ENCODE data around the gene PRDM16.

PRDM16 gene

GRCh38 chr1:3433596-3434320, 364.8 kb downstream of the PRDM16 start:
- H3K27me3 ChIP-seq (ENCODE audit: control insufficient read depth, insufficient read depth, low read length) = peaks cover 6% of the 10 kb centered on the region
- H3K27ac ChIP-seq (ENCODE audit: low read depth, low read length) = no peak overlapping the region
- H3K36me3 ChIP-seq (ENCODE audit: control insufficient read depth, insufficient read depth, low read length) = no peaks in the 10 kb centered on the region
- H3K4me1 ChIP-seq (ENCODE audit: control insufficient read depth, insufficient read depth, low read length) = no peaks in the 10 kb centered on the region
- H3K9ac ChIP-seq (ENCODE audit: low read length) = no peak overlapping the region
- no peak overlapping the region for H3K4me3 ChIP-seq (ENCODE audit: low read length)

GRCh38 chr1:3434406-3435110, 365.6 kb downstream of the PRDM16 start:
- Histone ChIP-seq H3K4me3 (ENCODE audit: low read length) (no peak overlapping the region), H3K9ac (ENCODE audit: low read length) (no peak overlapping the region), H3K4me1 (ENCODE audit: control insufficient read depth, insufficient read depth, low read length) (no peaks in the 10 kb centered on the region), H3K27me3 (ENCODE audit: control insufficient read depth, insufficient read depth, low read length) (peaks cover 6% of the 10 kb centered on the region), H3K36me3 (ENCODE audit: control insufficient read depth, insufficient read depth, low read length) (no peaks in the 10 kb centered on the region), H3K27ac (ENCODE audit: low read depth, low read length) (no peak overlapping the region)

DNA sequence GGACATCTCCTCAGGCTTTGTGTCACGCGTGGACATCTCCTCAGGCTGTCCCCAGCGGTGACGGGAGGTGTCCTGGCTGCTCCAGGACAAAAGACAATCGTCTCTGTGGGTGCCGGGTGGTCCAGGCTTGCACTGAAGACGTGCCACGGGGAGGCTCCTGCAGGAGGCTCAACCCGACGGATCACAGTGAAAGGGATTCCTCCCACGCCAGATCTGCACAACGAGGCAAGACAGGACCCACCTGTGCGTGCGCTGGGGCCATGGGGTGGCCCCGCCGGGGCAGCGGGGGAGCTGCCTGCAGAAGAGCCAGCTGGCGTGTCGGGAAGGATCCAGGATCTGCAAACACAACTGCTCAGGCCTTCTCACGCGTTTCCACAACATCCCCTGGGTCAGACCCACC, 366.7 kb downstream of the PRDM16 start:
- no peak overlapping the region for H3K27ac ChIP-seq (ENCODE audit: low read depth, low read length)
- no peak overlapping the region for H3K4me3 ChIP-seq (ENCODE audit: low read length)
- H3K9ac ChIP-seq (ENCODE audit: low read length) = no peak overlapping the region
- H3K36me3 ChIP-seq (ENCODE audit: control insufficient read depth, insufficient read depth, low read length) = no peaks in the 10 kb centered on the region
- no peaks in the 10 kb centered on the region for H3K4me1 ChIP-seq (ENCODE audit: control insufficient read depth, insufficient read depth, low read length)
- H3K27me3 ChIP-seq (ENCODE audit: control insufficient read depth, insufficient read depth, low read length) = peaks cover 6% of the 10 kb centered on the region

DNA sequence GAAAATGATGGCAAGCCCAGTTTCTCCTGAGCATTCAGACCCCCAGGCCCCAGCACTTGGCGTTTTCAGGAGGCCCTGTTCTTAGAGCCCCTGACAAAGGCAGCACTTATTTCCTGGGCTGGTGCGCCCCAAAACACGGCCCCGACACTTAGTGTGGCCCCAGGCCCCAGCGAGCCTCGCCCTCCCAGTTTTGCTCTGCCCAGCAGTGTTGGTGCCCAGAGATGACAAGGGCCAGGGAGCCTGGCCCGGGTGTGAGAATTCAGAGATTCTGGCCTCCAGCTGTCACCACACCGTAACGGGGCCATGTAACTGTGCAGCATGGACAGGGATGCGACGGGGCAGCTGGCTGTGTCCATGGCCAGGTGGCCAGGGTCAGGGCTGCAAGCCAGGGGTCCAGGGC, 367.4 kb downstream of the PRDM16 start:
- Histone ChIP-seq H3K27me3 (ENCODE audit: control insufficient read depth, insufficient read depth, low read length) (peaks cover 6% of the 10 kb centered on the region), H3K9ac (ENCODE audit: low read length) (no peak overlapping the region), H3K36me3 (ENCODE audit: control insufficient read depth, insufficient read depth, low read length) (no peaks in the 10 kb centered on the region), H3K4me1 (ENCODE audit: control insufficient read depth, insufficient read depth, low read length) (no peaks in the 10 kb centered on the region), H3K4me3 (ENCODE audit: low read length) (no peak overlapping the region), H3K27ac (ENCODE audit: low read depth, low read length) (no peak overlapping the region)

DNA sequence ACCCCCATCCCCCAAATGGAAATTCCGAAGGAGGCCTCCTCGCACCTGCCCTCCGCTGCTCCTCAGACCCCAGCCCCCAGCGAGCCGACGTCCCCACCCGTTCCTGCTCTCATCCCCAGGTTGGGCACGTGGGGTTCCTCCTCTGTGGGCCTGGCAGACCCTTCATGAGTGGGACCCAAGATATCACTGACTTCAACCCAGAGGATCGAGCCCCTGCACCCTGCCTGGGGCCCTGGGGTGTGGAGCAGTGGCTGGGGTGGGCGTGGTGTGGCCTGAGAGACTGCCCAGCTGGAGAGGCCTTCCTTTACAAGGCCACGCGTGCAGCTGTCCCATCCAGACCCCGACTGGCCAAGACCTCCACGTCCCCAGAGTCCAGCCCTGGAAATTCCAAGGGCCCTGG, 367.9 kb downstream of the PRDM16 start:
- Histone ChIP-seq H3K27ac (ENCODE audit: low read depth, low read length) (no peak overlapping the region), H3K36me3 (ENCODE audit: control insufficient read depth, insufficient read depth, low read length) (no peaks in the 10 kb centered on the region), H3K9ac (ENCODE audit: low read length) (no peak overlapping the region), H3K27me3 (ENCODE audit: control insufficient read depth, insufficient read depth, low read length) (peaks cover 4% of the 10 kb centered on the region), H3K4me3 (ENCODE audit: low read length) (no peak overlapping the region), H3K4me1 (ENCODE audit: control insufficient read depth, insufficient read depth, low read length) (no peaks in the 10 kb centered on the region)

- Histone ChIP-seq H3K27me3 (ENCODE audit: control insufficient read depth, insufficient read depth, low read length) (peaks cover 4% of the 10 kb centered on the region), H3K36me3 (ENCODE audit: control insufficient read depth, insufficient read depth, low read length) (no peaks in the 10 kb centered on the region), H3K4me3 (ENCODE audit: low read length) (no peak overlapping the region), H3K9ac (ENCODE audit: low read length) (no peak overlapping the region), H3K27ac (ENCODE audit: low read depth, low read length) (no peak overlapping the region), H3K4me1 (ENCODE audit: control insufficient read depth, insufficient read depth, low read length) (no peaks in the 10 kb centered on the region)
Observed at GRCh38 chr1:3438661-3439180, 369.7 kb downstream of the PRDM16 start.

DNA sequence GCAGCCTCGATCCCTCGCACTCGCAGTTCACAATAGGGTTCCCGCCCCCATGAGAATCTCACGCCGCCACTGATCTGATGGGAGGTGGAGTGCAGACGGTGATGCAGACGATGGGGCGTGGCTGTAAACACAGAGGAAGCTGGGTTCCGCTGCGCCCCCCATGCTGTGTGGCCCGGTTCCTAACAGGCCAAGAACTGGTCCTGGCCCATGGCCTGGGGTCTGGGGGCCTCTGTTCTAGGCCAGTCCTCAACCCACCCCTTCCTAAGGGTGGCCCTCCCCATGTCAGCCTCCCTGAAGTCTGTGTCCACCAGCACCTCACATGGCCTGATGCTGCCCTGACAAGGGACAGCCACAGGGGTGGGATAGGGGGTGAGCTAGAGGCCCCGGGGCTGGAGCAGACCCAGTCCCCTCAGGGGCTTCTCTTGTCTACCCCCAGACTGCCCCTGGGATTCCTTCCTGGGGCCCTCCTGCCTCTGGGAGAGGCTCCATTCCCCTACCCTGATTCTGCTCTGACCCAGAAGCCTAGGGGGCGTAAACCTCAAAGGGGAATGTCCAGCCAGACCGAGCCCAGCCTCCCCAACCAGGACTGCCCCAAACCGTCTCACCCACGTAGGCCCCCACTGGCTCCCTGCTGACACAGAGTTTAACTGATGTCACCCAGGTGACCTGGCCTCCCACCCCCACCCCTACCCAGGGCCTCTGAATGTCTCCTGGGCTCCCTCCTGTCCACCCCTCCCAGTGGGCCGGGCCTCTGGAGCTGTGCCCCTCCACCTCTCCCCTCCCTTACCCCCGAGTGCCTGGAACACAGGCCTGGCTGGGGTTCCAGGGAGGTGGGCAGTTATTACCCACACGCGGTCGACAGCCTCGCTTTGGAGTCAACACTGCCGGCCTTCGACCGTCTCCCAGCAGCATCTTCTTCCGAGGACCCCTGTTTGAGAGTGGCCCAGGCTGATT, 370.6 kb downstream of the PRDM16 start:
- Histone ChIP-seq H3K9ac (ENCODE audit: low read length) (no peak overlapping the region), H3K27ac (ENCODE audit: low read depth, low read length) (no peak overlapping the region), H3K36me3 (ENCODE audit: control insufficient read depth, insufficient read depth, low read length) (no peaks in the 10 kb centered on the region), H3K4me1 (ENCODE audit: control insufficient read depth, insufficient read depth, low read length) (no peaks in the 10 kb centered on the region), H3K27me3 (ENCODE audit: control insufficient read depth, insufficient read depth, low read length) (peaks cover 4% of the 10 kb centered on the region), H3K4me3 (ENCODE audit: low read length) (no peak overlapping the region)

GRCh38 chr1:3440300-3440681, 371.3 kb downstream of the PRDM16 start:
- peaks cover 4% of the 10 kb centered on the region for H3K27me3 ChIP-seq (ENCODE audit: control insufficient read depth, insufficient read depth, low read length)
- H3K9ac ChIP-seq (ENCODE audit: low read length) = no peak overlapping the region
- no peak overlapping the region for H3K27ac ChIP-seq (ENCODE audit: low read depth, low read length)
- H3K4me3 ChIP-seq (ENCODE audit: low read length) = no peak overlapping the region
- no peaks in the 10 kb centered on the region for H3K4me1 ChIP-seq (ENCODE audit: control insufficient read depth, insufficient read depth, low read length)
- no peaks in the 10 kb centered on the region for H3K36me3 ChIP-seq (ENCODE audit: control insufficient read depth, insufficient read depth, low read length)

- Histone ChIP-seq H3K9ac (ENCODE audit: low read length) (no peak overlapping the region), H3K36me3 (ENCODE audit: control insufficient read depth, insufficient read depth, low read length) (no peaks in the 10 kb centered on the region), H3K4me3 (ENCODE audit: low read length) (no peak overlapping the region), H3K4me1 (ENCODE audit: control insufficient read depth, insufficient read depth, low read length) (no peaks in the 10 kb centered on the region), H3K27ac (ENCODE audit: low read depth, low read length) (peak overlapping the region; percentile 8), H3K27me3 (ENCODE audit: control insufficient read depth, insufficient read depth, low read length) (peaks cover 4% of the 10 kb centered on the region)
Observed at GRCh38 chr1:3440711-3441409, 371.9 kb downstream of the PRDM16 start.

DNA sequence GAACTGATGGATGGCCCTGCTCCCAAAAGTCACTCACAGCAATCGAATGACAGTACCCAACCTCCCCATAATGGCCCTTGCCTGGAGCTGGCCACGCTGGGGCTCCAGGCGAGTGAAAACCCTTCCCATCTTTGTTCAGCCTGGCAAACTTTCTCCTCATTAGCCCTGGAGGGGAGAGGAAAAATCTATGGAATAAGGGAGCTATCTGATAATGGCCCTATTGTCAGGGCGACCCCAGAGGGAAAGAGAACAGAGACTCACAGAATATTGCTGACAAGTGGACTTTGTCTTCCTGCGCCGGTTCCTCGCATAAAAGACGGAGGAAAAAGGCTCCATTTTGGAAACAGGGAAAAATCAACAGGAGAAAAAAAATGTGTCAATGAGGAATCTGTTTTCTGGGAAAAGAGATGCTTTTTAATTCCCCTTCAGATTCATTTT, 372.4 kb downstream of the PRDM16 start:
- no peaks in the 10 kb centered on the region for H3K4me1 ChIP-seq (ENCODE audit: control insufficient read depth, insufficient read depth, low read length)
- no peaks in the 10 kb centered on the region for H3K36me3 ChIP-seq (ENCODE audit: control insufficient read depth, insufficient read depth, low read length)
- H3K4me3 ChIP-seq (ENCODE audit: low read length) = no peak overlapping the region
- H3K27me3 ChIP-seq (ENCODE audit: control insufficient read depth, insufficient read depth, low read length) = peaks cover 4% of the 10 kb centered on the region
- H3K27ac ChIP-seq (ENCODE audit: low read depth, low read length) = no peak overlapping the region
- H3K9ac ChIP-seq (ENCODE audit: low read length) = no peak overlapping the region

DNA sequence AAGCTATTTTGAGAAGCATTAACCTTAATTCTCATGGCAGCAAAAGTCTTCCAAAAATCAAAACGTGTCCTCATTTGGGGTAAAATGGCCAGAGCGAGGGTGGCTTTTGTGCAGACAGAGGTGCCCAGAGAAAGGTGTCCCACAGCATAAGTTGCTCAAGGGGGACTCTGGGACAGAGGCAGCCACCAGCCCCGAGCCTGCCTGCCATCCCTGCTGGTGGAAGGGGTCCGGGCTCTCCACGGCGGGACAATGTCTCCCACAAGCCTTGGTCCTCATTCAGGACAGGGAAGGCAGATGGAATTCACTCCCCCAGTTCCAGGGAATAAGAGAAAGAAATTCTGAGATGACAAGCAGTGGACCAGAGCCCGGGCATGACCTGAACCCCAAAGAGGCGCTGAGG, 372.9 kb downstream of the PRDM16 start:
- Histone ChIP-seq H3K9ac (ENCODE audit: low read length) (no peak overlapping the region), H3K36me3 (ENCODE audit: control insufficient read depth, insufficient read depth, low read length) (no peaks in the 10 kb centered on the region), H3K4me3 (ENCODE audit: low read length) (no peak overlapping the region), H3K27ac (ENCODE audit: low read depth, low read length) (no peak overlapping the region), H3K27me3 (ENCODE audit: control insufficient read depth, insufficient read depth, low read length) (peaks cover 4% of the 10 kb centered on the region), H3K4me1 (ENCODE audit: control insufficient read depth, insufficient read depth, low read length) (no peaks in the 10 kb centered on the region)

DNA sequence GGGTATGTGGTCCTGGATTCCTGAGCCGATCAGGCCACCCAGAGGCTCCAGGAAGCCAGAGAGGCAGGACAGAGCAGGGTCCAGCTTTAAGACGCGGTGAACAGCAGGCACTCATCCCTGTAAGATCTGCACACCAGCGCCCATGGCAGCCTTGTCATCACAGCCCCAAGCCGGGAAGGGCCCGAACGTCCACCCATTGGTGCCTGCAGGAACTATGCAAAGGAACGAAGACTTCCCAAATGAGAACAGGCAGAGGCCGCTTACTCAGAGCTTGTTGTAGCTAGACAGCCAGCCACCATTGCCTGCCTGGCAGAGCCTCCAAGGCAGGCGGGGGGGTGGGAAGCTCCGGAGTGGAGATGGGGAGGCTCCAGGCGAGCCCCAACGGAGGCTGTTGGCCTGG, 373.3 kb downstream of the PRDM16 start:
- H3K36me3 ChIP-seq (ENCODE audit: control insufficient read depth, insufficient read depth, low read length) = no peaks in the 10 kb centered on the region
- H3K27me3 ChIP-seq (ENCODE audit: control insufficient read depth, insufficient read depth, low read length) = peaks cover under 1% of the 10 kb centered on the region
- no peak overlapping the region for H3K9ac ChIP-seq (ENCODE audit: low read length)
- no peak overlapping the region for H3K27ac ChIP-seq (ENCODE audit: low read depth, low read length)
- no peak overlapping the region for H3K4me3 ChIP-seq (ENCODE audit: low read length)
- H3K4me1 ChIP-seq (ENCODE audit: control insufficient read depth, insufficient read depth, low read length) = no peaks in the 10 kb centered on the region

All from rectal smooth muscle tissue (tissue), 1 donor.